Mammary epithelial cell (primary cell): ENCODE measurements around the gene KRTDAP.

Experiments
- EZH2 ChIP-seq: IDR thresholded peaks from 2 replicates; pipeline ENCODE4 v1.6.1; 2012; ENCODE audit warnings: low read length, inconsistent platforms, borderline replicate concordance
- TF ChIP-seq, protein P1 (sequence below), 2 donors: IDR thresholded peaks in 1 of 2; conservative IDR thresholded peaks in 1 of 2; 2 replicates each; pipeline ENCODE4 v1.5.1; 2011 to 2012; ENCODE audit warnings: inconsistent platforms in 2 of 2, low read length in 2 of 2, mild to moderate bottlenecking in 2 of 2, control low read depth in 1 of 2, low read depth in 1 of 2; ENCODE audit not compliant: insufficient read depth in 1 of 2; ENCODE audit errors: extremely low read depth in 1 of 2

DNA sequence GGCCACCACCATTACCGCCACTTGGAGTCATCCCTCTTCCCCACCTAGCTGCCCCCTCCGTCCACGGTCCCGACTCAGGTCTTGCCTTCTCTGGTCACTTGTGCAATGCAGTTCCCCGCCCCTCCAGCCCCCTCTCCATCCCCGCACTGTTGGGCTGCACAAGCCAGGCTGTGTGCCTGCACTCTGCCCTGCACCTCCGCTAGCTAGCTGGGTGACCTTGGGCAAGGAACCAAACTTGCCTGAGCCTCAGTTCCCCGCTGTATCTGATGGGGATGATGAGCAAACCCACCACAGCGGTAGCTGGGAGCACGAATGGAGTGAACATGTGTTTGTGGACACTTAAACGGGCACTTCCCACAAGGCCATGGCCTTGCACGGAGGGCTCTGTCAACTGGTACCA is 49.6 kb upstream of the KRTDAP start:
- TF ChIP-seq, protein P1, sequence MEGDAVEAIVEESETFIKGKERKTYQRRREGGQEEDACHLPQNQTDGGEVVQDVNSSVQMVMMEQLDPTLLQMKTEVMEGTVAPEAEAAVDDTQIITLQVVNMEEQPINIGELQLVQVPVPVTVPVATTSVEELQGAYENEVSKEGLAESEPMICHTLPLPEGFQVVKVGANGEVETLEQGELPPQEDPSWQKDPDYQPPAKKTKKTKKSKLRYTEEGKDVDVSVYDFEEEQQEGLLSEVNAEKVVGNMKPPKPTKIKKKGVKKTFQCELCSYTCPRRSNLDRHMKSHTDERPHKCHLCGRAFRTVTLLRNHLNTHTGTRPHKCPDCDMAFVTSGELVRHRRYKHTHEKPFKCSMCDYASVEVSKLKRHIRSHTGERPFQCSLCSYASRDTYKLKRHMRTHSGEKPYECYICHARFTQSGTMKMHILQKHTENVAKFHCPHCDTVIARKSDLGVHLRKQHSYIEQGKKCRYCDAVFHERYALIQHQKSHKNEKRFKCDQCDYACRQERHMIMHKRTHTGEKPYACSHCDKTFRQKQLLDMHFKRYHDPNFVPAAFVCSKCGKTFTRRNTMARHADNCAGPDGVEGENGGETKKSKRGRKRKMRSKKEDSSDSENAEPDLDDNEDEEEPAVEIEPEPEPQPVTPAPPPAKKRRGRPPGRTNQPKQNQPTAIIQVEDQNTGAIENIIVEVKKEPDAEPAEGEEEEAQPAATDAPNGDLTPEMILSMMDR (conservative IDR thresholded peaks at IDR 0.05 in 1 of 2, IDR thresholded peaks at IDR 0.05 in 1 of 2; ENCODE audit: extremely low read depth in 1 of 2, insufficient read depth in 1 of 2, low read depth in 1 of 2, low read length in 2 of 2), result no peak
- TF ChIP-seq EZH2, result no peak
